Amniotic stem cell (primary cell): Measurements from ENCODE around the gene PBX4.

Experiments used
- DNase-seq: peaks from one replicate; lab custom pipeline; 2025; lab: John Stamatoyannopoulos, UW

Gene PBX4

DNA sequence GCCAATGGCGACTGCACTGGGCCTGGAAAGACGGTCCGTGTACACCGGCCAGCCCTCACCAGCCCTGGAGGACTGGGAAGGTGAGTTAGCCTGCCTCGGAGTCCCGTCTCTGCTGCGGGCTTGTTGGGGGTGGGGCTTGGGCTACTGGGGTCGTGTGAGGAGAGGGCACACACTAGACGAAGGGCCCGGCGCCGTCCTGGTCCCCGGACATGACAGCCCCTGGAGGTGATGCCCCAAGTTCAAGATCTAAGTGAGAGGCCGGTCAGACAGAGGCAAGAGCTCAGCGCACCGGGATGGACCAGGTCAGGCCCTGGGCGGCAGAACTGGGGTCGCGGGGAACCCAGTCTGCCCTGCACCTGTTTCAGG is 78.8 kb downstream of the PBX4 start:
- no peak for DNase-seq

DNA sequence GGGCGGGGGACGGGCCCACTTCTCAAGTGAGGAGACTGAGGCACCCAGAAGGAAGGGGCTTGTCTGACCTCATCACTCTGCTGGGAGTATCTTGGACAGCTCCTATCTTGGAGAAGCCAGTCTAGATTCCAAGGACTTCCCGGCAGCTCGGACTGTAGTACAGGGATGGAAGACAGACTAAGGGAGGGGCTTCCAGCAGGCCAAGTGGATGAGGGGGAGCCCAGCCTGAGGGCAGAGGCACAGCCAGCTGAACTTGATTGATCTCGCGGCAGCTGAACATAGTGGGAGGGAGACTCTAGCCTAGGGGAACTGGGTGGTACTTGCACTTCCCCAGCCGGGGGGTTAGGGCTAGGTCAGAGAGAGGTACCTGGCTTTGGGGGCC is 79.7 kb downstream of the PBX4 start:
- no peak for DNase-seq

DNA sequence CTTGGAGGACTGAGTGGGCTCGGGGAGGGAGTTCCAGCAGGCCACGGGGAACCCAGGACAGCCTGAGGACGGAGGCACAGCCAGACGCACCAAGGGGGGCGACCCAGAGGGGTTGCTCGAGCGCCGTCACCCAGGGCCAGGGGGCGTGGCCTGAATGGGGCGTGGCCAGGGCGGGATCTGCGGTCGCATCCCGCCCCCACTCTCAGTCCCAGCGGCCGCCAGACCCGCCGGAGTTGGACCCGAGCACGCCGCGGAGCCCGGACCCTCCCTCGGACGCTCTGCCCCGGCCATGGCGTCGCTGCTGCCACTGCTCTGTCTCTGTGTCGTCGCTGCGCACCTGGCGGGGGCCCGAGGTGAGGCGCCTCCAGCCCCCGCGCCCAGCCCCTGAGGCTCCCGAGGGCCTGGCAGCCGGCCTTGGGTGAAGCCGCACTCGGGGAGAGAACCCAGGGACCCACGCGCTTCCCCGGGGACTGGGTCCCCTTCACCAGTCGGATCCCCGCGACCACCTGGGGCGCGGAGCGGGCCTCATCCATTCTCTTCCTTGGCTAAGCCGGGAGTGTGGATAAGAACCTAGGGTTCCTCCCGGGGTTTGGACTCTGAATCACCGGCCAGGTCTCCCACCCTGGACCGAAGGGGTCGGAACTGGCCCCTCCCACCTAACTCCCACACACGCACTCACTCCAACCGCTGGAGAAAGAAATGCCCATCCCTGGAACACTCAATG is 80.3 kb downstream of the PBX4 start, which contains the start of gene CILP2:
CILP2 (plus strand) TSS at position 205 of the 724 bp plus-strand sequence; CDS start at position 290, 85 bp downstream.
- DNase-seq: no peak

DNA sequence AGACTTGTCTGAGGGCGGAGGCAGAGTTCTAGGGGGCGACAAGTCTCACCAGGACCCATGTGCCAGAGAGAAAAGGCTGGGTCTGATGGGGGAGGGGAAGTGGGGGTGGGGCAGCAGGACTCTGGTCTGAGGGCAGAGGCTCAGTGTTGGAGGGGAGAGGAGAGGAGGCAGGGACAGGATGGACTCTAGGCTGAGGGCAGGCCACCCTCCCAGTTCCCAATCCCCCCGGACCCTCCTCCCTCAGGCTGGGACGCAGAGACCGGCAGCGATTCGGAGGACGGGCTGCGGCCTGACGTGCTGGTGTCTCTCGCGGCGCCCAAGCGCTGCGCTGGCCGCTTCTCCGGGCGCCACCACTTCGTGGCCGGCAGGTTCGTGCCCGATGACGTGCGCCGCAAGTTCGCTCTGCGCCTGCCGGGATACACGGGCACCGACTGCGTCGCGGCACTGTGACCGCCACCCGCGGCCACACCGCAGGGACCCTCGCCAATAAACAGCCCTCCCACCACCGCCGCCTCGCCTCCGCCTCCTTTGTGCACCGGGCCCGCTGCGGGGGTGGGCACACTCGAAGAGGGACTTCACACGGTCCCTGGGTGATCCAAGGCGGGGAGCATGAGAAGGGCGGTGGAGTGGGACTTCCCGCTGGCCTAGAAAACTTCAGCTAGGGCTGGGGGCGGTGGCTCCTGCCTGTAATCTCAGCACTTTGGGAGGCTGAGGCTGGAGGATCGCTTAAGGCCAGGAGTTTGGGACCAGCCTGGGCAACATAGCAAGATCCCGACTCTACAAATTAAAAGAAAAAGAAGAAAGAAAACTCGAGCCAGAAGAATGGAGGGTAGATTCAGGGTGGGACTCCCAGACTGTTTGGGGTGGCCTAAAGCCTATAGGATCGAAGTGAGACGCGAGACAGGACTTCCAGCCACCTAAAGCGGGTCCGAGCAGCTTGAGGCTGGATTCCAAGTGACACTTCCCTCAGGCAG is 81.1 kb downstream of the PBX4 start:
- no peak for DNase-seq

DNA sequence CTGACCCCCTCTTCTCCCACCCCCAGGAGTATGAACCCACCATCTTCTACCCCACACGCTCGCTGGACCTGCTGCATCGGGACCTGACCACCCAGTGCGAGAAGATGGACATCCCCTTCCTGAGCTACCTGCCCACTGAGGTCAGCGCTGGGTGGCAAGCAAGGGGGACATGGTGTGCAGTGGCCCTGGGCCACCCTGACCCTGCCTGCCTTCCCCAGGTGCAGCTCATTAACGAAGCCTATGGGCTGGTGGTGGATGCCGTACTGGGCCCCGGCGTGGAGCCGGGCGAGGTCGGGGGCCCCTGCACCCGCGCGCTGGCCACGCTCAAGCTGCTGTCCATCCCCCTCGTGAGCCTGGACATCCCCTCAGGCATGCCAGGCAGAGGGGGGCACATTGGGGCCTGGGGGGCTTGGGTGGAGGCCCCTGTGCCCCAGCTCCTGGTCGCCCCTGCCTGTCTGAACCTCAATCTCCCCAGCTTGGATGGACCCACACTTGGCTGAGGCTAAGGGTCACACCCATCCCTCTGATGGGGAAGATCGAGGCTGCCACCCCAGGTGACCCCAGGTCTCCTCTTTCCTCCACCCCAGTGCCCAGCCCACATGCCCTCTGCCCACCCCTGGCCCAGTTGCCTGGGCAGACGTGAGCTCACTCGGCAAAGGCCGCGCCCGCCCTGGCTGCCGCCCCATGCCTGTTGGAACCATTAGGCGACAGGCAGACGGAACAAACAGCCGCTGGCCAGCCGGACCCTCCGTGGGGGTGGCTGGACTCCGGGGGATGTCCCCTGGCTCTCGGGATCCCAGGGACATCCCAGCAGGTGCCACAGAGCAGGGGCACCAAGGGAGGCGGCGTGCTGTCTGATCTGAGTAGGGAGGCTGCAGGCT is 82.9 kb downstream of the PBX4 start:
- no peak for DNase-seq

DNA sequence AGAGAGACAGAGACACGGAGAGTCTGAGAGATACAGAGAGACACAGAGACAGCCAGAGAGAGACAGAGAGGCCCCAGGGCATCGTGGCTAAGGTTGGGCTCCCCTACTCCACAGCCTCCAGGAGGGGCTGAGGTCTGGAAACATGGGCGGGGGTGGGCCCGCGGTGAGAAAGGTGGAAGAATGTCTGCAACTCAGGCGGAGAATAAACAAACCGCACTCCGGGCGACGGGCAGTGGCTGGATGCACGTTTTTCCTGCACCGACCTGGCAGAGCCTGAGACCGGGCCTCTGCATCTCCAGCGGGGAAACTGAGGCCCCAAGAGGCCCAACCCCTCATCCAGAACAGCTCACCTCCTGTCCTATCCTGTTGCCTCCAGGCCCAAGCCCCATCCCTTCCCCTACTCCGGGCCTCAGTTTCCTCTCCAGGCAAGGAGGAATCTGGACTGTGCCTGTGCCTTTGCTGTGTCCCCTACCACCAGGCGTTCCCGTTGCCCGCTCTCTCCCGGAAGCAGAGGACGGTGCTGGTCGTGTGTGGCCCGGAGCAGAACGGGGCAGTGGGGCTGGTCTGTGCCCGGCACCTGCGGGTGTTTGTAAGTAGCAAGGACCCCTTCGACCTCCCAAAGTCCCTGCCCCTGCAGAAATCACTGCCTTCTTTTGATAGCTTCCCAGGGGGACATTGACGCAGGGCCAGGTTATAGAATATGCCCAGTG is 83.8 kb downstream of the PBX4 start:
- DNase-seq: no peak

DNA sequence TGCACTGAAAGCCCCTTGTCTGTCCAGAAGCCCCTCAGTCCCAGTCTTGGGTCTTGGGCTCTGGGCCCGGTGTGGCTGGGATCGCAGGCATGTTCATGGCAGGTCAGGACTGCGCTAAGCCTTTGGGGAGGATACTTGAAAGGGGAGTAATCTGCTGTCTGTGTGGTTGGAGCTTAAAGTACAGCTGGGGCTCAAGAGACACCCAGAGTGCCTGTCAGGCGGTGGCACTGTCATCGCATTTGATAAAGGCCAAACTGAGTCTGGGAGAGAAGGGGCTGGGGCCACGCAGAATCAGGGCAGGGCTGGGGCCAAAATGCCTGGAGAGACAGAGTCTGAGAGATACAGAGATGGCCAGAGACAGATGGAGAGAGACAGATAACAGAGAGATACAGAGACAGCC is 84.6 kb downstream of the PBX4 start:
- no peak for DNase-seq

DNA sequence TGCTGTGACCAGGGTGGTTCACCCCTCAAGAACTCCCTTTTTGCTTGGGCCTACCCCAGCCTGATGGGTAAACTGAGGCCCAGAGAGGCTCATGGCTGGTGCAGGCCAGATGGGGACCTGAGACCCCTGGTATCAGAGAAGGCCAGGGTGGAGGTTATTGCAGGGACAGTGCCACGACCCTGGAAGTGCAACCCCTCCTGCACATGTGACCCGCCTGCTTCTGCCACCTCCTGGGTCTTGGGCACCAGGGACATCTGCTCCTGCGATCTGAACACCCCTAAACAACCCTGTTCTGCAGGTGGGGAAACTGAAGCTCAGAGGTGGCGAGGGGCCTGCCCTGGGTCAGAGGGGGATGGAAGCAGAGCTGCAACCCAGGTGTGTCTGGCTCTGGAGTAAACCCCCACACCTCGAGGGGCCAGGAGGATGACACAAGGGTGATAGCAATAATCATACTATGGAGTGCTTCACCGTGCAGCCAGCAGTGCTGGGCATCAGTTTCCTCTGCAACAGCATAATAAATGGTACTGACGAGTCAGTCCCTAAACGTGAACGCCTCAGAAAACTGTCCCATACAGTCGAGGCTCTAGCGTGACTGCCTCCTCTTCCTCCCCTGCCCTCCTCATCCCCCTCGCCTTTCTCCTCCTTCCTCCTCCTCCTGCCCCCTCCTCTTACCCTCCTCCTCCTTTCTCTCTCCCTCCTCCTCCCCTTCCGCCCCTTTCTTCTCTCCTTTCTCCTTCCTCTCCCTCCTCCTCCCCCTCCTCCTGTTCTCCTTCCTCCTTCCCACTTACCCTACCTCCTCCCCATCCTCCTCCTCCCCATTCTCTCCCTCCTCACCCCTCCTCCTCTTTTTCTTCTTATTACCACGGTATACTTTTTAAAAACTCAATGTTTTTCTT is 85.4 kb downstream of the PBX4 start:
- DNase-seq: no peak

DNA sequence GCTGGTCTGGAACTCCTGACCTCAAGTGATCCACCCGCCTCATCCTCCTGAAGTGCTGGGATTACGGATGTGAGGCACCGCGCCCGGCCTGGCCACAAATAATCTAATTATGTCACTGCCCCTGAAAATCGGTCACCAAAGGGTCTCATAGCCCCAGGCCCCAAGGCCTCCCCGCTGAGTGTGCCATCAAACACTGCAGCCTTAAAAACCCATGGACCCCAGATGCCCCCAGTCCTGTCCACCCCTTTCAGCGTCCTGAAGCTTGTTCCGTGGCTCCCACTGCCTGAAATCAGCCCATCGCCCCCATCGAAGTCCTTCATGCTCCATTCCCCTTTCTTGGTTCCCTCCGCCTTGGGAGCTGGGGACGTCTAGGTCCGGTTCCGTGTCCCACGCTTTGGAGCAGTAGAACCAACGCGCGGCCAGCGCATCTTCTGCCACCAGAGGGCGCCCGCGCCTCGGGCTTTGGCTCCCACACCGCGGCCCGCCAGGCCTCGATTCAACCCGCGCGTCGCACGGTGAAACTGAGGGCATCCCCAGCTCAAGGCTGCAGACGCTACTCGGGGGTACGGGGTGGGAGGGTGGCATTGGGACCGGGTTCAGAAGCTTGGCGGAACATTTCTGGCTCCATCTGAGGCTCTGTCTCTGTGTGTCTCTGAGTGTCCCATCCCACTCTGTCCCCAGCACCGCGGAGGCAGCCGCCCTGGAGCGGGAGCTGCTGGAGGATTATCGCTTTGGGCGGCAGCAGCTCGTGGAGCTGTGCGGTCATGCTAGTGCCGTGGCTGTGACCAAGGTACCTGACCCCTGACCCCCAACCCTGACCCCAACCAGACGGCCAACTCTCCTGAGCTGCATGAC is 86.3 kb downstream of the PBX4 start:
- DNase-seq: no peak

DNA sequence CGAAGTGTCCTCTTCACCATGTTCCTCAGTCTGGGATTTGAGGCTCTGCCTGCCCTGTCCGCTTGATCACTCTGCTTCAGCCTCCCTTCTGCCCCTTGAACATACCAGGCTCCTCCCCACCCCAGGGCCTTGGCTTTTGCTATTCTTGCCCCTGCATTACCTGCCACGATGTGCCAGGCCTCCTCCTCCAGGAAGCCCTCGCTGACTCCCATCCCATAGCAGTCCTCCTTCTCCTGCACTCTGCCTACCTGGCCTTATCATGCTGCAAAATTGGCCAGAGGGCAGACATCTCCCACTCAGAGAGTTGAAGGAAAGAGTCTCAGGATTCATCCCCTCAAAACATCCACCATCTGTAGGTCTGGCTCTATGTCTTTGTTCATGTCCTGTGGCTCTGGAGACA is 87.6 kb downstream of the PBX4 start:
- no peak for DNase-seq

DNA sequence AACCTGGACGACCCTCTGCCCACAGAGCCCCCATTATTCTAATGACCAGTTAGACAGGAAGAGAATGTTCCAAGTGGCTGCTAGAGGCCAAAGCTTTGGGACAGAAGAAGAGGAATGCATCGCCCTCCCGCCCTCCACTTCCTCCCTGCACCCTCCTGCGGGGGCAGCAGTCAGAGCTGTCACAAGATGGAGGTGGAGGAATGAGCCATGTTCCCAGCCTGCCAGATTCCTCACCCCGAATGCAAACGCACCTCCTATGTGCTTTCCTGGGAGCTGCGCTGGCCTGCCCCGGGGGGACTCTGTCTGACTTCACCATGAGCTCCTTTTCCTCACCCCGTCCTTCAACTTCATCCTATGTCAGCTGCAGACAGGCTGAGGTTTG is 88.1 kb downstream of the PBX4 start:
- DNase-seq: no peak

DNA sequence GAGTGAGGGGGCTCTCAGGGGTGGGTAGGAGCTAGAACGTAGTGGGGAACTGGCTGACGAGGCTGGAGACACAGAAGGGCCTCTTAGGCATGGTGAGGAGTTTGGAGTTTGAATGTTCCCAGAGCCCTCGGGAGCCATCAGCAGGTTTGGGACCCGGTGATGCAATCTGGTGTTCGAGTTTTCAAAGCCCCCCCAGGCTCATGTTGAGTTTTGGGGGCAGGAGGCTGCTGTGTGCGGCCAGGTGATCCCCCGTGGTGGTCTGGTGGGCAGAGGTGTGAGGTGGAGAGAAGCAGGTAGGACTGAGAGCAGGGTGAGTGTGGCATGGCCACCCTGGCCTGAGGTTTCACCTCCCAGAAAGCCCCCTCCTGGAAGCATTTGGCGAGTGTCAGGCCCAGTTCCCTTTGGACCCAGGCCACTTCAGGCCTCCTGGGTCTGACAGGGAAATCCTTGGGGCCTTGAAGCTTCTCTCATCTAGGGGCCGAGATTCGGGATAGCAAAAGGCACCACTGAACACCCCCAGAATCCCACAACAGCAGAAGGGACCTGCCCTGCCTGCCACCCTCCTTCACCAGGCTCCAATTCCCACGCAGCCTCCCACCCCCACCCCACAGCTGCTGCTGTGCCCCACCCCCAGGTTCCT is 88.6 kb downstream of the PBX4 start:
- no peak for DNase-seq

DNA sequence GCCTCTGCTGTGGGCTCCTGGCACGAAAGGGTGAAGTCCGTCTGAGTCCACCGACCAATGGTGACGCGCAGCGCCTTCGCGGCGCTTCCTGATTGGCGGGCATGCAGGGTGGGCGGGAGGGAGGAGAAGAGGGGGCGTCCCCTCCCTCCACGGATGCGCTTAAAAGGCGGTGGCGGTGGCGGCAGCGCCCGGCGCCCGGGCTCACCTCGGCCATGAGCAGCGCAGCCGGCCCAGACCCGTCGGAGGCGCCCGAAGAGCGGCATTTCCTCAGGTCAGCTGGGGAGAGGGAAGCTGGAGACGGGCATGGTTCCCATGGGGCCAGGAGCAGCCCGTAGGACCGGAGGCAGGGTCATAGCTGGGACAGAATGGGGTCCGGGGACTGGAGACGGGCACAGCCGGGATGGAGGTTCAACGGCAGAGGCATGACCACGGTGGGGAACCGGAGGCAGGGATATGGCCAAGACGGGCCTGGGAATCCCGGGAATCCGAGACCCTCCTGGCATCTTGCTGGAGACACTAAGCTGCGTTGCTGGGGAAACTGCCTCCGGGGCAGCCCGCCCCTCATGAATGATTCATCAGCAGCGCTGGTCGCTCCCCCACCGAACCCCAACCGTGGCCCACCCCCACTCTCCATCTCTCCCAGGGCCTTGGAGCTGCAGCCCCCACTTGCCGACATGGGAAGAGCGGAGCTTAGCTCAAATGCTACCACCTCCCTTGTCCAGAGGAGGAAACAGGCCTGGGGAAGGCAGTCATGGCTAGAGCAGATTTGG is 89.6 kb downstream of the PBX4 start, which contains the start of gene YJEFN3:
YJEFN3 (plus strand) TSS at position 191 of the 770 bp plus-strand sequence; CDS start at position 213, 22 bp downstream.
- no peak for DNase-seq

DNA sequence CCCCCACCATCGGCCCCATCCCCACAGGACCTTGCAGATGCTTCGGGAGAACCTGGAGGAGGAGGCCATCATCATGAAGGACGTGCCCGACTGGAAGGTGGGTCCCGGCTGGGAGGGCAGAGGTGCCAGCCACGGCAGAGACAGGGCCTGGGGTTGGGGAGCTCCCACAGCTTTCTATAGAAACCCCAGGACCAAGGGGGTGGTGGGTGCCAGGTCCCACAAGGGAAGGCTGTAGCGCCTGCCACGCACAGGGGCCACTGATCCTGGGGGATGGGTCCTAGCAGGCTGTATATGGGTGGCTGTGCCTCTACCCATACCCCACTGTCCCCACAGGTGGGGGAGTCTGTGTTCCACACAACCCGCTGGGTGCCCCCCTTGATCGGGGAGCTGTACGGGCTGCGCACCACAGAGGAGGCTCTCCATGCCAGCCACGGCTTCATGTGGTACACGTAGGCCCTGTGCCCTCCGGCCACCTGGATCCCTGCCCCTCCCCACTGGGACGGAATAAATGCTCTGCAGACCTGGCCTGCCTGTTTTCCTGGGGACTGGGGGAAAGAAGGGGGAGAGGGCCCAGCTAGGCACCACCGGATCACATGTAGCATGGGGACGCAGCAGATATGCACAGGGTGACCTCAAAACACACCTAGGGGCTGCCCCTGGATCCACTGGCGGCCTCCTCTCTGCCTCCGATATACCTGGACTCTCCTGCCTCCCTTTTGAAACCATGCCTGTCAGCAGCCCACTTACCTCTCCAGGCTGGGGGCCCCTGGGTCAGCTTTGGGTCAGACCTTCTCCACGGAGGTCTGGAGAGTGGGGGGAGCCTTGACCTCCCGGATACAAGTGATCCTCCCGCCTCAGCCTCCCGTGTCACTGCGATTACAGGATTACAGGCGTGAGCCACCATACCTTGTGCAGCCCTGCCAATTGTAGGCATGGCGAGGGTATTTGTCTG is 90.5 kb downstream of the PBX4 start:
- no peak for DNase-seq

DNA sequence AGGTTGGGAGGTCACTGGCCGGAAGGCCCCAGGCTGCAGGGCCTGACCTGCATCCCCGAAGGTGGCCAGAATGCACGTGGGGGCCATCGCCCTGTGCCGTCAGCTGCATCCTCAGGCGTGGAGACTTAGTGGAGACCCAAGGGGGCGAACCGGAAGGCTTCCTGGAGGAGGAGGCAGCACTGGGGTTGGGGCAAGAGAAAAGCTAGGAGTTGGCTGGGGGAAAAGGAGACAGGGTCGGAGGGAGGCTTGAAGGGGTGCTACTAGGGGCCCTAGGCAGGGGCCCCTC is 91.2 kb downstream of the PBX4 start:
- DNase-seq: no peak

DNA sequence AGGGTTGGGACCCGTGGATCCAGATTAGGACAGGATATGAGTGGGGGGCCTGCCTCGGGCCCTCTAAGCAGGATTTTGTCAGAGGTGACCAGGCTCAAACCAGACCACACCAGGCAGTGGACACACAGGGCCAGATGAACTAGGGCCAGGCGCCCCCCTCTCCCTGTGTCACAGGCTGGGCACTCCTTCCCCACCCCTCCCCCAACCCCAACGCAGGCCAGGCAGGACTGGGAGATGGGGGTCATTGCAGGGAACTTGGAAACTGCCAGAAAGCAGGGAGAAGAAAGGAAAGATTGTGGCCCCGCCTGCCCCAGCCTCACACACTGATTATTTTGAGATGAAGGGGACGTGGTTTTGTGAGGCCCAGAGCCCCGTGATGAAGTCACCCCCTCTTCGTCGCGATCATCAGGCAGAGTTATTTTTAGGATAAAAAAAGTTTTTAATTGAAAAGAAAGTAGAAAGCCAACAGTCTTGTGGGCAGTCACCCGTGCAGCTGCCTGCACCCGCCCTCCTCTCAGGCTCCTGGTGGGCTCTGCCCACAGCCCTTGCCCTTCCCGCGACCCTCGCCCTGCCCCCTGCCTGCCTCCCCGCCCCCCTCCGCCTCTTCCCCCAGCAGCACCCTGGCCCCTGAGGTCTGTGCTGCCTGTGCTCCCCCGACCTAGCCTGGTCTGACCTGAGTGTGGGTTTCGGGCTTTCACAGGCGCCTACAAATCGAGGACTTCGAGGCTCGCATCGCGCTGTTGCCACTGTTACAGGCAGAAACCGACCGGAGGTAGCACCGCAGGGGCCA is 91.7 kb downstream of the PBX4 start:
- DNase-seq: no peak
